Right lobe of liver (tissue), 6 donors: ENCODE measurements around the gene NTN1. TPM values are rescaled to one million over a fixed set of nuclear protein-coding genes. Genes with fewer than 3 reads are reported as not detected.

Experiments
- ATAC-seq, 4 donors: fragments of 200-7000 bp; cut with Tn5 transposase; one replicate each; pipeline ENCODE4 v1.9.1; 2020; ENCODE audit warnings: mild to moderate bottlenecking in 4 of 4, moderate library complexity in 4 of 4
- DNase-seq, 3 donors: peaks; one replicate each; pipeline ENCODE4 v3.0.0-alpha.2; 2020
- H3K27ac ChIP-seq, 3 donors: fragments of 200-600 bp; one replicate each; pipeline ENCODE4 v1.8.0; 2022
- H3K27me3 ChIP-seq, 2 donors: fragments of 200-600 bp; one replicate each; pipeline ENCODE4 v1.8.0; 2022
- H3K36me3 ChIP-seq, 4 donors: fragments of 200-600 bp; sonication (generic) in 1 of 4; one replicate each; pipeline versions ENCODE4 v1.5.1 to v1.8.0; 2017 to 2022; ENCODE audit warnings: control low read depth in 1 of 4
- H3K4me1 ChIP-seq, 4 donors: fragments of 200-600 bp; sonication (generic) in 1 of 4; one replicate each; pipeline versions ENCODE4 v1.5.1 to v1.8.0; 2017 to 2022; ENCODE audit warnings: control low read depth in 1 of 4
- H3K4me3 ChIP-seq, 3 donors: fragments of 200-600 bp; one replicate each; pipeline ENCODE4 v1.8.0; 2022
- H3K9me3 ChIP-seq, 4 donors: fragments of 200-600 bp; sonication (generic) in 1 of 4; one replicate each; pipeline versions ENCODE4 v1.5.1 to v1.8.0; 2017 to 2022; ENCODE audit warnings: control low read depth in 1 of 4
- POLR2A ChIP-seq: fragments of 450-650 bp; IDR thresholded peaks from one replicate; pipeline ENCODE4 v1.6.1; 2017; ENCODE audit warnings: antibody characterized with exemption, mild to moderate bottlenecking
- WGBS: methylation state at CpG from one replicate; pipeline ENCODE4 v1.1.6; 2018; ENCODE audit warnings: low coverage, low lambda C conversion rate; ENCODE audit not compliant: insufficient coverage; ENCODE audit errors: missing lambda C conversion rate; 5-methylcytosine and 5-hydroxymethylcytosine counted together
- intact Hi-C, 2 donors: fragments of 100-400 bp; cut with DNase I; formaldehyde crosslinking; loops; one replicate each; pipeline versions ENCODE4 v1.11.2 to v1.14.1; 2022
- total RNA-seq, 6 experiments: library from RNA; depleted of rRNA in 2 of 6; stranded (reverse); fragments of >200 nt in 2 of 6; fragmentation: NEBNext Ultra II Directional in 3 of 6; extraction: Animal tissue kit (Norgen Biotek cat#: 25700) in 3 of 6; gene quantifications; one replicate each; pipeline versions ENCODE4 v1.1.0 to v1.2.4, GENCODE V29; 2016 to 2023
- TF ChIP-seq, protein P1 (sequence below), 4 donors: fragments of 200-600 bp in 3 of 4; fragments of 450-650 bp in 1 of 4; IDR thresholded peaks; one replicate each; pipeline versions ENCODE4 v1.5.1 to v1.8.0; 2016 to 2022; ENCODE audit warnings: antibody characterized with exemption in 4 of 4, mild to moderate bottlenecking in 2 of 4
- donor health status: DM: no; HTN: yes; CAD: no.
- donor health status: DM: no; HTN: no; CAD: no.
- donor health status: DM: no; HTN: no; CAD: no.
- donor health status: DM: no; HTN: yes; CAD: no.
- donor health status: DM: no; HTN: yes; CAD: no.

Gene NTN1
- total RNA-seq, 6 experiments from 2014 or later: 3.5 to 12.5 (median 8.5) TPM

DNA sequence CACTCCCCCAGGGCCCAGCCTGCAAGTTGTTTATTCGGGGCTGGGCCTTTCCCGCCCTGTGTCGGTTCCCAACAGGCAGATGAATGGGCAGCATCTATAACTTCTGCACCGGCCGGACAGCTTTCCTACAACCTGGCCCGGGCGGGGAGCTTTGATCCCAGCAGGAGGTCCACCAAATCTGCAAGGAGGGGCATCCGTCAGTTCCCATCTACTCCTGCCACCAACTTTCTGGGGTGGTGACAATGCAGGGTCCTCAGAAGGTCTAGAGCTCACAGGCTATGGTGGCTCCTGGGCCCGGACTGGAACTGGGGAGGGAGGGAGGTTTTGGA, 211.9 kb downstream of the NTN1 start:
- intact Hi-C loops: no loop called here
- WGBS: no CpG with 5 or more reads among the region's 9 CpGs
- DNase-seq (peak in 1 of 3 donors; percentile 5), ATAC-seq (no peak)
- TF ChIP-seq, protein P1, sequence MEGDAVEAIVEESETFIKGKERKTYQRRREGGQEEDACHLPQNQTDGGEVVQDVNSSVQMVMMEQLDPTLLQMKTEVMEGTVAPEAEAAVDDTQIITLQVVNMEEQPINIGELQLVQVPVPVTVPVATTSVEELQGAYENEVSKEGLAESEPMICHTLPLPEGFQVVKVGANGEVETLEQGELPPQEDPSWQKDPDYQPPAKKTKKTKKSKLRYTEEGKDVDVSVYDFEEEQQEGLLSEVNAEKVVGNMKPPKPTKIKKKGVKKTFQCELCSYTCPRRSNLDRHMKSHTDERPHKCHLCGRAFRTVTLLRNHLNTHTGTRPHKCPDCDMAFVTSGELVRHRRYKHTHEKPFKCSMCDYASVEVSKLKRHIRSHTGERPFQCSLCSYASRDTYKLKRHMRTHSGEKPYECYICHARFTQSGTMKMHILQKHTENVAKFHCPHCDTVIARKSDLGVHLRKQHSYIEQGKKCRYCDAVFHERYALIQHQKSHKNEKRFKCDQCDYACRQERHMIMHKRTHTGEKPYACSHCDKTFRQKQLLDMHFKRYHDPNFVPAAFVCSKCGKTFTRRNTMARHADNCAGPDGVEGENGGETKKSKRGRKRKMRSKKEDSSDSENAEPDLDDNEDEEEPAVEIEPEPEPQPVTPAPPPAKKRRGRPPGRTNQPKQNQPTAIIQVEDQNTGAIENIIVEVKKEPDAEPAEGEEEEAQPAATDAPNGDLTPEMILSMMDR (IDR thresholded peaks at IDR 0.05): no peak
- no peak for TF ChIP-seq POLR2A
- H3K4me1 ChIP-seq: no peaks in the 10 kb centered on the region
- no peaks in the 10 kb centered on the region for H3K9me3 ChIP-seq
- H3K27ac ChIP-seq: no peak overlapping the region
- no peak overlapping the region for H3K4me3 ChIP-seq
- H3K36me3 ChIP-seq: no peaks in the 10 kb centered on the region
- no peaks in the 10 kb centered on the region for H3K27me3 ChIP-seq

DNA sequence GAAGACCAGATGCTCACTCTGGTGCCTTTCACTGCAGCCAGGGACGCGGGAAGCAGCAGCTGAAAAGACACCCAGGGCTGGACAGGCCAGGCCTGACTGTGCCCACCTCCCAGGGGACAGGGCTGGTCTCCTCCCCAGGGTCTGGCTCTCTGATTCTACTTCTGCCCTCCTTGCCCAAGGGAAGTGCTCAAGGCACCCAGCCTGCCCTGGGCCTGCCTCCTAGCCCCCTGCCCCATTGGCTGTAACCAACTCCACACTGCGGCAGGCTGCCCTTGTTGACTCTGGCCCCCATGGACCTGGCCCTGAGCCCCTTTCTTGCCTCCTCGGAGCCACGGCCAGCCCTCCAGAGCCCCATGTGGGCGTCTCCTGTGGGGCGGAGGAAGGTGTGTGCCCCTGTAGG, 212.5 kb downstream of the NTN1 start:
- WGBS: no CpG with 5 or more reads among the region's 7 CpGs

DNA sequence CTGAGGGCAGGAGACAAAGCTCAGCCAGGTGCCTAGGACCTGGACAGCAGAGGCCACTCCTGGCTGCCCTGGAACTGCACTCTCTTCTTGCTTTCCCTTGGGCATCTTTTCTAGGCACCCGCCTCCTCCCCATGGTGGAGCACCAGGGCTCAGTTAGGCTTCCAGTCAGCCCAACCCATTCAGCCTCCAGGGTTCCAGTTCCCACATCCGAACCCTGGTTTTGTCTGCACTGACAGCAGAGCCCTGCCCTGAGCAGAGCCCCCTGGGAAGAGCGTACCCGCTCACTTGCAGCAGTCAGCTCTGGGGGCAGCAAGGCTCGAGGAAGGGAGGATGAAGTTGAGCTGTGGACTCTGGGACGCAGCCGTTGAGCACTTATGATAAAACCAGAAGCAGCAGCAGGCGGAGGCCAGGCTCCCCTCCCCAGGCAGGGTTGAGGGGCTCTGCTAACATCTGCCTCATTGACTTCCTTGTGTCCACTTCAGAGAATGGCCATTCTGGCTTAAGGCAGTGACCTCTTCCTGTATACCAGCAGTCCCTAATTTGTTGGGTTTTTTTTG, 213.2 kb downstream of the NTN1 start:
- no peaks in the 10 kb centered on the region for H3K36me3 ChIP-seq
- no peaks in the 10 kb centered on the region for H3K27me3 ChIP-seq
- DNase-seq (peak in 1 of 3 donors; percentile 37), ATAC-seq (no peak)
- intact Hi-C loops: no loop called here
- H3K9me3 ChIP-seq: no peaks in the 10 kb centered on the region
- TF ChIP-seq, protein P1 (IDR thresholded peaks at IDR 0.05): no peak
- TF ChIP-seq POLR2A: no peak
- WGBS: 94% methylated on average over 3 of the region's 8 CpGs
- no peak overlapping the region for H3K4me3 ChIP-seq
- H3K27ac ChIP-seq: no peak overlapping the region
- H3K4me1 ChIP-seq: peaks cover 0 to 10% (median 0%) of the 10 kb centered on the region in 4 donors

More for the DNA sequence above, 212.5 kb downstream of the NTN1 start:
- H3K4me1 ChIP-seq: peaks cover 0 to 3% (median 0%) of the 10 kb centered on the region in 4 donors
- H3K27ac ChIP-seq: no peak overlapping the region
- DNase-seq: peak in 2 of 3 donors; percentile 13 to 42
- no peak for TF ChIP-seq POLR2A
- TF ChIP-seq, protein P1 (IDR thresholded peaks at IDR 0.05): no peak
- no peaks in the 10 kb centered on the region for H3K9me3 ChIP-seq
- no peak for ATAC-seq
- H3K36me3 ChIP-seq: no peaks in the 10 kb centered on the region
- no peaks in the 10 kb centered on the region for H3K27me3 ChIP-seq
- intact Hi-C loops: no loop called here
- H3K4me3 ChIP-seq: no peak overlapping the region

DNA sequence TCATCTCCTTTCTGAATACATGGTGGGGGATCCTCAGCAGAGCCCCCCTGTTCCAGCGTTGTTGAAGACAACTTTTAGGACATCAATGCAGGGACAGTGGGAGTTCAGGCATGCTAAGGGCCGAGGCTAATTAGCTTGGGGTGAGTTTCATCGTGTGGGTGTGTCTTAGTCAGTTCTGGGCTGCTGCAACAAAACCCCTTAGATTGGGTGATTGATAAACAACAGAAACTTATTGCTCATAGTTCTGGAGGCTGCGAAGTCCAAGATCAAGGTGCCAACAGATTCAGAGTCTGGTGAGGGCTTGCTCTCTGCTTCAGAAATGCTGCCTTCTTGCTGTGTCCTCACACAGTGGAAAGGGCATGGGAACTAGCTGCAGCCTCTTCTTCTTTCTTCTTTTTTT, 214.0 kb downstream of the NTN1 start:
- Histone ChIP-seq H3K27ac (no peak overlapping the region), H3K4me1 (peaks cover 0 to 12% (median 0%) of the 10 kb centered on the region in 4 donors), H3K9me3 (no peaks in the 10 kb centered on the region), H3K36me3 (no peaks in the 10 kb centered on the region), H3K4me3 (no peak overlapping the region), H3K27me3 (no peaks in the 10 kb centered on the region)
- TF ChIP-seq, protein P1 (IDR thresholded peaks at IDR 0.05): no peak
- no peak for TF ChIP-seq POLR2A
- WGBS: 95% methylated on average over 4 of the region's 4 CpGs
- ATAC-seq: no peak
- intact Hi-C loops: no loop called here
- DNase-seq: no peak
